SK-N-MC (cell line): ENCODE measurements around the gene CENPM.

Experiments used
- EZH2 ChIP-seq: fragments of 200-600 bp; sonication (generic); IDR thresholded peaks from one replicate; pipeline ENCODE4 v1.6.1; 2017; ENCODE audit warnings: antibody characterized with exemption
- POLR2AphosphoS5 ChIP-seq: IDR thresholded peaks from 2 replicates; pipeline ENCODE4 v1.6.1; 2012; ENCODE audit warnings: mild to moderate bottlenecking, low read depth, low read length, borderline replicate concordance

DNA sequence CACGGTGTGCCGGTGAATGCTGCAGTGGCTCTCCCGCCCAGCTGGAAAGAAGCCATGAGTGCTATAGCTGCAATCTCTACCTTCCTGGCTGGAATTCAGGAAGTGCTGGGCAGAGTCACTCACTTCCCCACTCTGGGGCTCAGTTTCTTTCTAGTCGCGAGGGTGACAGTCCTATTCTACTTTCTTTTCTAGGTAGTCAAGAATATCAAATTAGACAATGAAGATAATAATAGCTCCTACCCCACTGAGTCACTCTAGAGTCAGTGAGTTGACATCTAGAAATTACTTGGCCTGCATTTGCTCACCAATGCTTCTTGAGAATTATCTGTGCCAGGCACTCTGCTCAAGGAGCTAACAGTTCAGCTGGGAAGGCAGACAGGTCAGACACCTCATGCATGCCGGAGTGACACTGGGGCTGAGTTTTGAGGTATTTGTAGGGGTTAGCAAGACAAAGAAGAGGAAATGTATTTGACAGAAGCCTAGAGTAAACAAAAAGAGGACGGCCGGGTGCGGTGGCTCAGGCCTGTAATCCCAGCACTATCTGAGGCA, 3.2 kb downstream of the CENPM start:
- TF ChIP-seq POLR2AphosphoS5 (no peak), EZH2 (no peak)
